GM12873 (cell line): ENCODE data around the gene NUP88.

Experiments
- TF ChIP-seq, protein P1 (sequence below): IDR thresholded peaks from 2 replicates; pipeline ENCODE4 v1.5.1; 2012; ENCODE audit warnings: low read depth, mild to moderate bottlenecking, moderate library complexity, low read length, control low read depth; ENCODE audit not compliant: insufficient read depth; ENCODE audit errors: missing control alignments

Gene NUP88

DNA sequence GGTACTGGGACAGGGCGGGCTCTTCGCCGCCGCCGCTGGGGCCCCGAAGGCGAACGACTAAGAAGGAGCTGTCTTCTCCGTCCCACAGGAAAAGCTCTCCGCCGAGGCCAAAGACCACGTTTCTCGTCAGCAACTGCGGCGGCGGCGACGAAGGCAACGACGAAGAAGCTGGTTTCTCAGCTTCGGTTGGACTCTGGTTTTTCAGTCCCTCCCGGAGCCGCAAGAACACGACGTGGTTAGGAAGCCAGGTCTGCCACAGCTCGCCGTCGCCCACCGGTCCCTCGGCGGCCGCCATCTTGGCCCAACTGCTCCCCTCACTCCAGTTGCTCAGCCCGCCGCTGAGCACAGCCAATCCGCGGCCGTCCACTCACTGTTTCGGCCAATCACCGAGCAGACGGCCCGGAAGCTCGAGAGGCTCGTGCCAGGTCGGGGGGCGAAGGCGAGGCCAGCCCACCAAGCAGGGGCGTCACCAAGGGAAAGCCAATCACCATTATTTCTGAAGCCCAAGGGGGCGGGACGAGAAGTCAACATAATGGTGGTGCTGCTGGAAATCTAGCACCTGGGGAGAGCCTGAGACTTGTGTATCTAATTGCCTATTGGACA is at the start of gene NUP88:
Gene NUP88, minus strand, starts transcription at position 307 of the 603 bp plus-strand sequence. Its CDS starts 12 bp downstream, at position 295.
- TF ChIP-seq, protein P1, sequence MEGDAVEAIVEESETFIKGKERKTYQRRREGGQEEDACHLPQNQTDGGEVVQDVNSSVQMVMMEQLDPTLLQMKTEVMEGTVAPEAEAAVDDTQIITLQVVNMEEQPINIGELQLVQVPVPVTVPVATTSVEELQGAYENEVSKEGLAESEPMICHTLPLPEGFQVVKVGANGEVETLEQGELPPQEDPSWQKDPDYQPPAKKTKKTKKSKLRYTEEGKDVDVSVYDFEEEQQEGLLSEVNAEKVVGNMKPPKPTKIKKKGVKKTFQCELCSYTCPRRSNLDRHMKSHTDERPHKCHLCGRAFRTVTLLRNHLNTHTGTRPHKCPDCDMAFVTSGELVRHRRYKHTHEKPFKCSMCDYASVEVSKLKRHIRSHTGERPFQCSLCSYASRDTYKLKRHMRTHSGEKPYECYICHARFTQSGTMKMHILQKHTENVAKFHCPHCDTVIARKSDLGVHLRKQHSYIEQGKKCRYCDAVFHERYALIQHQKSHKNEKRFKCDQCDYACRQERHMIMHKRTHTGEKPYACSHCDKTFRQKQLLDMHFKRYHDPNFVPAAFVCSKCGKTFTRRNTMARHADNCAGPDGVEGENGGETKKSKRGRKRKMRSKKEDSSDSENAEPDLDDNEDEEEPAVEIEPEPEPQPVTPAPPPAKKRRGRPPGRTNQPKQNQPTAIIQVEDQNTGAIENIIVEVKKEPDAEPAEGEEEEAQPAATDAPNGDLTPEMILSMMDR, result no peak

DNA sequence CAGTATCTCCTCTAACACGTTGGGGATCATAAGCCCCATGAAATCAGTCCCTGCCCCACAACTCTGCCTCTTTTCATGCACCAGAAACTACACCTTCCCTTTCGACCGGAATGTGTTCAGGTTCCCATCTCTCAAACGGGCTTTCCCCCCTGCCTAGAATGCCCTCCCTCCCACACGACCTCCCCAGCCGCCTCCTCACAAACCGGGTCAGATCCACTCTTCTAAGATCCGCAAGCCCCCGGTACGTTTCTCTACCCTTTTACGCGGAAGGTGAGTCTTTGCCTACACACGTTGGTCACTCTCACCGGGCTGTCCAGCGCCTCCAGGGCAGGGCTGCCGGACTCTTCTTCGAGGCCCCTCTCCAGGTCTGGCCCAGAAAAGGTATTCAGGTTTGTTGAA is 48.6 kb upstream of the NUP88 start:
- TF ChIP-seq, protein P1, result no peak

DNA sequence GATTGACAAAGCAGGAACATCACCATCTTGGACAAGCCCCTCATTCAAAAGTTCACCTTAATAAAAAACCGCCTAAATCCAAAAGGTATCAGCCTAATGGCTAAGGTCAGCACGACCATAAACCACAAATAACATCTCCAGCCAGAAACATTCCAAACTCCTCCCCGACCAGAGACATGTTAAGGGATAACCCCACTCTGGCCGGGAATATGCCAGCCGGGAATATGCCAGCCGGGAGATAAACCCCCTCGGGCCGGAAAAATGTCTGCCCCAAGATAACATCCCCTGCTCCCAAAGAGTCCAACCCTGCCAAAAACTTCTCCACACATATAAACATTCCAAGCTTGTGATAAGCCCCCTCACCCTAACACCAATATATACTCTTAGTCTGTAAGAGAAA is 48.0 kb upstream of the NUP88 start:
- TF ChIP-seq, protein P1, result no peak

DNA sequence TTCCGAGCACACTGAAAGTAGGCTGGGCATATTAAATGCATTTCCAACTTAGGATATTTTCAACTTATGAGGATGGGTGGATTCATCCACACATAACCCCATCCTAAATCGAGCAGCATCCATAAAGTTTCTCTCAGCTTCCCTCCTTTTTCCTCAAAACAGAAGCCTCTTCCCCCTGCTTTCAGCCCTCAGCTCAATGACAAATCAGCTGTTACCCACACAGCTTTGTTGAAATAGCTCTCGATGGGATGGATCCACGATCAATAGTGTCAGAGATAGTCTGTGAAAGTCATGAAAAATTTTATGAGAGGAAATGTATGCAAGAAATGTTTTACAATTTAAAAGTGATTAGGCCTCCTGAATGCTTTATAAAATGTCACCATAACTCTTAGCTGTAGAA is 46.8 kb upstream of the NUP88 start:
- TF ChIP-seq, protein P1, result no peak

DNA sequence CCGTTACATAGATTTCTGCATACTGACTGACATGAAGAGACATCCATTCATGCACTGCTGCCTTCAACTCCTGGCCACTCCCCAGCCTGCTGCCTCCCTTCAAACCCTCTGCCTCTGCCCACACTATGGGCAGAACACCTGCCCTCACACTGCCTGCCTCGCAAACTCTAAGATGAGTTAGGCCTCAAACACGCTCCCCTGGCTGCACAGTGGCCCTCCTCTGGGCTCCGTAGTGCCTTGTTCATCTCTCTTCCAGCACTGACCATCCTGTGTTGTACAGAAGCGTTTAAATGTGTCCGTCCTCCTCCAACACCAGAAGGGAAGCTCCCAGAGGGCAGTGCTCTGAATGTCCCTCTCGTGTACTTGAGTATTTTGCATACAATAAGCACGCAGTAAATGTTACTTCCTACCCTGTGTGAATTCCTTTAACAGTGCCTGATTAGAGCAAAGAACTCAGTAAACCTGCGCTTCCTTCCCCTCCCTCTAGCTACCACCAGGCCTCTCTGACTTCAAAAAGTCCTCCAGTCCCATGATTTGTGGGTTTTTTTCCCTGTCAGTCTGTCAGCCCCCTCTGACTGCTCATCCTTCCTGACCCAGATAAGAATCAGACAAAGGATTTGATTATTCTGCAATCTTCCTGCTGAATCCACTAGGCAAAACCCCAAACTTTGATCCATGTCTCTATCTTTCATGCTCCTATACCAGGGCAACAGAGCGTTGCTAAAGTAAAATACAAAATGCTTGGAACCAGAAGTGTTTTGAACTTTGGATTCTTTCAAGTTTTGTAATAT is 45.5 kb upstream of the NUP88 start:
- TF ChIP-seq, protein P1, result no peak

DNA sequence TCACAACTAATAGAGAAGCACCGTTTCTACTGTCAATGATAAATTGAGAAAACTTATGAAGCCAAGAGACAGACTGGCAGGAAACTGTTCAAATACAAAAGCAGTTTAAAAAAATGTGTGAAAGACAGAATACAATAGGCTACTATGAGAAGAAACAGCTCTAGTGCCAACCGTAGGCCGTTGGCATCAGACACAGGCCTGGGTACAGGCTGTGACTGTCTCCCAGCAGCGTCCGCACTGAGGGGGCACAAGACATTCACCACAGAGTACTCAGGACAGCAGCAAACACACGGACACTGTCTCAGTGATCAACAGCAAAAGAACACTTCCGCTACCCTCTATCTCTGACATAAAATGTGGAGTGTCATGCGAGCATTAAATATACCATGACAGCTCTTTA is 27.3 kb upstream of the NUP88 start:
- TF ChIP-seq, protein P1, result no peak

DNA sequence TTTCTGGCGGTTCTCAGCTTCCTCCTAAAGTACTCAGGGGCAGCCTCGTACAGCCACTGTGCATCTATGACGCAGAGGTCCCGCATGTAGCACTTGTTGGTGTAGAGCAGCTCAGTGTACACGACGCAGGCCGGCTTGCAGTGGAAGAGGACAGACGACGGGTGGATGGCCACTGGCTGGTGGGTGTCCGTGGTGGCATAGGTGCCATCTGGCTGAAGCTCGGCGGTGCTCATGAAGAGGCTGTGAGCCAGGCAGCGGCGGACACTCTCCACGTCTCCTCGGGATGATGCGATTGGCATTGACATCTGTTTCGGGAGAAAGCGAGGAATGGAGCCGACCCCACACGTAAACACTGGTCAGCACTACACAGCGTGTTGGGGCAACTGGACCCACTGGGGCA is 24.7 kb upstream of the NUP88 start:
- TF ChIP-seq, protein P1, result no peak
